GM19397 (cell line): ENCODE measurements around the gene NEK1.

Experiments
- ATAC-seq: cut with Tn5 transposase; IDR thresholded peaks from one replicate; pipeline ENCODE4 v1.9.1; 2021; ENCODE audit warnings: mild to moderate bottlenecking, moderate library complexity; ENCODE audit not compliant: unreplicated experiment

Gene NEK1

DNA sequence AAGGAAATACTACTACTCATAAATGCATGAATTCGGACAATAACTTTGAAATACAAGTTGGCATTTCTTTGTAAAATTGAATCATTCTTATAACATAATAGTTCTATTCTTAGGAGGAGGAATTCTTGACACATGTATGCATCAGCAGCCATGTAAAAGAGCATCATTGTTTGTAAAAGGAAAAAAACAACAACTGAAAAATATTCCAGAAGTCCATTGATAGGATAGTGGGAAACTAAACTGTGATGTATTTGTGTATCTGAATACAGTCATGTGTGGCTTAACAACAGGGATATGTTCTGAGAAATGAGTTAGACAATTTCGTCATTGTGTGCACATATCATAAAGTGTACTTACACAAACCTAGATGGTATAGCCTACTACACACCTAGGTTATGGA lies 239.6 kb downstream of the NEK1 start:
- ATAC-seq: no peak

DNA sequence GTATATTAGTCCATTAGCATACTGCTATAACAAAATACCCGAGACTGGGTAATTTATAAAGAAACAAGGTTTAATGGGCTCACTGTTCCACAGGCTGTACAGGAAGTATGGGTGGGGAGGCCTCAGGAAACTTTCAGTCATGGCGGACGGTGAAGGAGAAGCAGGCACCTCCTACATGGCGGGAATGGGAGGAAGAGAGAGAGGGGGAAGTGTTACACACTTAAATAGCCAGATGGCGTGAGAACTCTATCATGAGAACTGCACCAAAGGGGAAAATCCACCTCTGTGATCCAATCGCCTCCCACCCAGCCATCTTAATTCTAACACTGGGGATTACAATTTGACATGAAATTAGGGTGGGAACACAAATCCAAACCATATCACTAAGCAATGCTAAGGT lies 242.7 kb downstream of the NEK1 start:
- no peak for ATAC-seq

- no peak for ATAC-seq
Observed at GRCh38 chr4:169367826-169368225, 244.6 kb downstream of the NEK1 start.

DNA sequence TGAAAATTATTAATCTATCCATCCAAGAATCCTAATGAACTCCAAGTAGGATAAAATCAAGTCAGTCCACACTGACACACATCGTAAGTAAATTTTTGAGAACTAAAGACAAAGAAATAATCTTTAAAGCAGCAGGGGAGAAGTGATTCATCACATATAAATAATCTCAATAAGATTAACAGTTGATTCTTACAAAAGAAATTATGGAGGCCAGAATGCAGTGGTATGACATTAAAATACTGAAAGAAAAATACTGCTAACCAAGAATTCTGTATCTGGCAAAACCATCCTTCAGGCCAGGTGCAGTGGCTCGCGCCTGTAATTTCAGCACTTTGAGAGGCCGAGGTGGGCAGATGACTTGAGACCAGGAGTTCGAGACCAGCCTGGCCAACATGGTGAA lies 245.6 kb downstream of the NEK1 start:
- no peak for ATAC-seq

DNA sequence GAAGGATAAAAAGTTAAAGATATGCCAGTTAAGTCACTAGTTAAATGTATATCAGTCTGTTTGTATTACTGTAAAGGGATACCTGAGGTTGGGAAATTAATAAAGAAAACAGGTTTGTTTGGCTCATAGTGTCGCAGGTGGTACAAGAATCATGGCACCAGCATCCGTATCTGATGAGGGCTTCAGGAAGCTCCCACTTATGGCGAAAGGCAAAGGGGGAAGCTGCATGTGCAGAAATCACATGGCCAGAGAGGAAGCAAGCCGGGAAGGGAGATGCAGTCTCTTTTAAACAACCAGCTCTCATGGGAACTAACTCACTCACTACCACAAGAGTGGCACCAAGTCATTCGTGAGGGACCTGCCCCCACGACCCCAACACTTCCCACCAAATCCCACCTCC lies 249.8 kb downstream of the NEK1 start:
- ATAC-seq: no peak

DNA sequence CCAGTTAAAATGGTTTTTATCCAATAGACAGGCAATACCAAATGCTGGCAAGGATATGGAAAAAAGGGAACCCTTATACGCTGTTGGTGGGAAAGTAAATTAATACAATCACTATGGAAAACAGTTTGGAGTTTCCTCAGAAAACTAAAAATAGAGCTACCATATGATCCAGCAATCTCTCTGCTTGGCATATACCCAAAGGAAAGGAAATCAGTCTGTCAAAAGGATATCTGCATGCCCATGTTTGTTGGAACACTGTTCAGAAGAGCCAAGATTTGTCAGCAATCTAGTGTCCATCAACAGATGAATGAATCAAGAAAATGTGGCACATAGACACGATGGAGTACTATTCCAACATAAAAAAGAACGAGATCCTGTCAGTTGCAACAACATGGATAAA lies 250.6 kb downstream of the NEK1 start:
- ATAC-seq: no peak

DNA sequence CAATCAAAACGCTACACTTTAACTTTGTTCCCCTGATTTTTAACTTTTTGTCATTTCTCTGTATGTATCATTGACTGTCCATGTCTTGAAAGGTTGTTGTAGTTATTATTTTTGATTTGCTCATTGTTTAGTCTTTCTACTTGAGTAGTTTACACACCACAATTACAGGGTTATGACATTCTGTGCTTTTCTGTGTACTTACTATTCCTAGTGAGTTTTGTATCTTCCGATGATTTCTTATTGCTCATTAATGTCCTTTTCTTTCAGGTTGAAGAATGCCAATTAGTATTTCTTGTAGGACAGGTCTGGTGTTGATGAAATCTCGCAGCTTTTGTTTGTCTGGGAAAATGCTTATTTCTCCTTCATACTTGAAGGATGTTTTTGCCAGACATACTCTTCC lies 252.4 kb downstream of the NEK1 start:
- ATAC-seq: no peak

DNA sequence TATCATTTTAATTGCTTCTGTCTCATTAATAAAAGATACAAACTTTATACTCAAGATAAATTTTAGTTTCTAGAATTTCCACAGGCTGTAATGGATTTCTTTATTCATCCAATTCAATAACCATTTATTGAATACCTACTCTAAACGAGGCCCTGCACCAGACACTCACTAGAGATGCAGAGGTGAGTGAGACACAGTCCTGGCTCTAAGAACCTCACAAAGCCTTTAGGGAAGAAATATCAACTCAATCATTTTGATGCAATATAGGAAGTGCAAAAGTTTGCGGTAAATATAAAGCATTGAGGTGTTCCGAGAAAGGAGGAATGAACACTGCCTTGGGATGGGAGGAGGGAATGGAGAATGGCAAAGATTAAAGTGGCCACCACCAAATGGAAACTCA lies 260.0 kb downstream of the NEK1 start:
- no peak for ATAC-seq

DNA sequence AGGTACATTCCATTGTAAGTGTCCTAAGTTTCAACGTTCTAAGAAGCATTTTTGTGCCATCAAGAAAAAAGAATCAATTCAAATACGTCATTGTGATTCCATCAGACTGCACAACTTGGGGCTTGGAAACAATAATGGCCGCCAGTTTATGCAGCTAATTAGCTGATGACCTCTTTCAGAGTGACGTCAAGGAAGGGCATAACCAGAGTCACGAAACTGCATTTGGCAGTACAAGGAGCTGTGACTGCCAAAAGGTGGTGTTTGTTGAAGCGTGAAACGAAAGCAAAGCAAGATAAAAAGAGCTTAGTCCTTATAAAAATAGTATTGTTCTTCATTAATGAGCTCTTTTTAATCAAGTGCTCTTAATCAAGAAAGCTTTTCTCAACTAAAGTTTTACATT lies 260.5 kb downstream of the NEK1 start:
- ATAC-seq: no peak

DNA sequence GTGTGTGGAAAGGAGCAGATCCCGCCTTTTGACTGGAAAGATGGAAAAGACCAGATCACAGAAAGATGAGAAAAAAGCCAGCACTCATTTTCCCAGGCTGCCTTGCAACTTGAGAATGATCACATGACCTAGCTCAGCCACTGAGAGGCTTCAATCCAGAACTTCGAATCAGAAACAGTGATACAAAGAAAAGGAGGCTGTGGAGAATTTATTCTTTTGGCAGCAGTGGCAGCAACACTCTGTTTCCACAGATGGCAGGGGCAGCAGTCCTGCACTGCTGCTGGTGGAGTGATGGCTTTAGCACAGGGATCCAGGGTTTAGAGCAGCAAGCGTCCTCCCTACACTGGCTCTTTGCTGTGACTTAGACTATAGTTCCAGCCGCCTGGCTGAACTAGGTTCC lies 263.8 kb downstream of the NEK1 start:
- no peak for ATAC-seq

- no peak for ATAC-seq
Observed at GRCh38 chr4:169346840-169347239, 265.5 kb downstream of the NEK1 start.

DNA sequence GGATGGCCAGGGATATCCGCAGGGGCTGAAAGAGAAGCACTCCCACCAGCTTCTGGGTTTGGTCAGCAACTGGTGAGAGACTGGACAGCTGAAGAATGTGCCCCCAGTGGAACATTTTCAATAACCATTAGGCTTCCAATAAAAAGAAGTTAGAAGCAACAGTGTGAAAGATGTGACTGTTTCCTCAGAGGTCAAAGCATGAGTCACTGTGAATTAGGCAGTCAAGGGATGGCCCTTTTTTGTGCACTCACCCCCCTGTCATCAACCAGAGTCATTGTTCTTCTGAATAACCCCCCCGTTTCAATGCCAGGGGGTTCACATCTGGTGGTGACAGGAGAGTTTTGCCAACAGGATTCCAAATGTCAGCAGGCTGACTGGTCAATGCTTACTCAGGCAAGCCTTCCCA lies 267.1 kb downstream of the NEK1 start:
- ATAC-seq: no peak
